Hepatocyte (in vitro differentiated cells): ENCODE measurements around the gene S100A8.

ENCODE experiments used
- CTCF ChIP-seq: fragments of 200-600 bp; sonication (generic); IDR thresholded peaks from 2 replicates; pipeline ENCODE4 v1.5.1; 2016; ENCODE audit warnings: antibody characterized with exemption, mild to moderate bottlenecking; ENCODE audit not compliant: poor library complexity
- EZH2phosphoT487 ChIP-seq: fragments of 200-600 bp; sonication (generic); IDR thresholded peaks from one replicate; pipeline ENCODE4 v1.6.1; 2018; ENCODE audit warnings: antibody characterized with exemption, mild to moderate bottlenecking, low read depth, moderate library complexity; ENCODE audit not compliant: unreplicated experiment, severe bottlenecking

- no peak for TF ChIP-seq CTCF
- no peak for TF ChIP-seq EZH2phosphoT487
These were observed 18.3 kb downstream of the S100A8 start for GRCh38 chr1:153372571-153372970.
